ENCODE measurements around the gene SAMD4A.

SAMD4A gene

GRCh38 chr14:54709867-54710266 is 142.9 kb downstream of the SAMD4A start:
- no peak for DNase-seq

GRCh38 chr14:54711312-54711711 is 144.4 kb downstream of the SAMD4A start:
- DNase-seq = no peak

- no peak for DNase-seq
These were observed 145.0 kb downstream of the SAMD4A start for GRCh38 chr14:54711812-54712464.

- no peak for DNase-seq
These were observed 145.7 kb downstream of the SAMD4A start for GRCh38 chr14:54712465-54713200.

- no peak for DNase-seq
These were observed 146.5 kb downstream of the SAMD4A start for GRCh38 chr14:54713379-54713778.

- DNase-seq = no peak
These were observed 148.3 kb downstream of the SAMD4A start for GRCh38 chr14:54715239-54715638.

- DNase-seq = no peak
These were observed 148.9 kb downstream of the SAMD4A start for GRCh38 chr14:54715811-54716210.

GRCh38 chr14:54716862-54717261 is 149.9 kb downstream of the SAMD4A start:
- no peak for DNase-seq

- no peak for DNase-seq
These were observed 151.1 kb downstream of the SAMD4A start for GRCh38 chr14:54718046-54718445.

GRCh38 chr14:54719406-54719805 is 152.5 kb downstream of the SAMD4A start:
- DNase-seq = no peak

GRCh38 chr14:54722791-54723432 is 156.0 kb downstream of the SAMD4A start:
- DNase-seq = no peak

GRCh38 chr14:54724123-54724522 is 157.2 kb downstream of the SAMD4A start:
- no peak for DNase-seq

GRCh38 chr14:54724676-54725325 is 157.9 kb downstream of the SAMD4A start:
- no peak for DNase-seq

- DNase-seq = no peak
These were observed 159.1 kb downstream of the SAMD4A start for GRCh38 chr14:54725998-54726397.

GRCh38 chr14:54727929-54728328 is 161.0 kb downstream of the SAMD4A start:
- no peak for DNase-seq

- DNase-seq = no peak
These were observed 162.0 kb downstream of the SAMD4A start for GRCh38 chr14:54728700-54729527.

GRCh38 chr14:54730156-54730961 is 163.4 kb downstream of the SAMD4A start:
- DNase-seq = no peak

GRCh38 chr14:54734966-54735365 is 168.0 kb downstream of the SAMD4A start:
- no peak for DNase-seq

GRCh38 chr14:54735424-54735823 is 168.5 kb downstream of the SAMD4A start:
- no peak for DNase-seq

GRCh38 chr14:54737132-54737711 is 170.3 kb downstream of the SAMD4A start:
- no peak for DNase-seq

- no peak for DNase-seq
These were observed 171.1 kb downstream of the SAMD4A start for GRCh38 chr14:54738009-54738408.
